ENCODE results near the gene ZFPM1. TPM values are rescaled to one million over a fixed set of nuclear protein-coding genes. Genes with fewer than 3 reads are reported as not detected.

Gene ZFPM1
- total RNA-seq, 1 experiment from 2014 or later, result 0.75 TPM

- Histone ChIP-seq H3K4me3 (ENCODE audit: low read length) (no peak overlapping the region), H3K9ac (ENCODE audit: low read length) (no peak overlapping the region), H3K27me3 (ENCODE audit: low read length) (no peaks in the 10 kb centered on the region), H3K79me2 (ENCODE audit: low read length) (no peaks in the 10 kb centered on the region), H3K36me3 (ENCODE audit: insufficient read depth, low read length) (no peaks in the 10 kb centered on the region), H4K20me1 (ENCODE audit: insufficient read depth, low read depth, low read length) (peaks cover 5% of the 10 kb centered on the region; the same call in 1 of the 2 replicates), H3K9me3 (ENCODE audit: low read length) (no peaks in the 10 kb centered on the region), H3K9me2 (replicated peaks; ENCODE audit: insufficient read depth, low read length) (no peaks in the 10 kb centered on the region), H3K27ac (ENCODE audit: low read length) (no peak overlapping the region), H3K4me2 (ENCODE audit: low read depth, low read length, poor library complexity, severe bottlenecking) (no peak overlapping the region), H2AFZ (ENCODE audit: low read length) (no peak overlapping the region), H3K4me1 (ENCODE audit: low read length) (peaks cover 4% of the 10 kb centered on the region; the same call in 1 of the 2 replicates)
- peak; percentile 53 for DNase-seq
These were observed 105.7 kb downstream of the ZFPM1 start for GRCh38 chr16:88558457-88559442.

GRCh38 chr16:88560714-88561484 lies 107.8 kb downstream of the ZFPM1 start:
- H4K20me1 ChIP-seq (ENCODE audit: insufficient read depth, low read depth, low read length), result peaks cover 5% of the 10 kb centered on the region; the same call in 1 of the 2 replicates
- H3K4me3 ChIP-seq (ENCODE audit: low read length), result no peak overlapping the region
- H3K79me2 ChIP-seq (ENCODE audit: low read length), result no peaks in the 10 kb centered on the region
- H3K9me3 ChIP-seq (ENCODE audit: low read length), result no peaks in the 10 kb centered on the region
- peaks cover 4% of the 10 kb centered on the region; the same call in 1 of the 2 replicates for H3K4me1 ChIP-seq (ENCODE audit: low read length)
- peak; percentile 47 for DNase-seq
- no peaks in the 10 kb centered on the region for H3K36me3 ChIP-seq (ENCODE audit: insufficient read depth, low read length)
- H3K27me3 ChIP-seq (ENCODE audit: low read length), result no peaks in the 10 kb centered on the region
- H2AFZ ChIP-seq (ENCODE audit: low read length), result no peak overlapping the region
- H3K9me2 ChIP-seq (replicated peaks; ENCODE audit: insufficient read depth, low read length), result no peaks in the 10 kb centered on the region
- no peak overlapping the region for H3K27ac ChIP-seq (ENCODE audit: low read length)
- H3K4me2 ChIP-seq (ENCODE audit: low read depth, low read length, poor library complexity, severe bottlenecking), result no peak overlapping the region
- H3K9ac ChIP-seq (ENCODE audit: low read length), result no peak overlapping the region

DNA sequence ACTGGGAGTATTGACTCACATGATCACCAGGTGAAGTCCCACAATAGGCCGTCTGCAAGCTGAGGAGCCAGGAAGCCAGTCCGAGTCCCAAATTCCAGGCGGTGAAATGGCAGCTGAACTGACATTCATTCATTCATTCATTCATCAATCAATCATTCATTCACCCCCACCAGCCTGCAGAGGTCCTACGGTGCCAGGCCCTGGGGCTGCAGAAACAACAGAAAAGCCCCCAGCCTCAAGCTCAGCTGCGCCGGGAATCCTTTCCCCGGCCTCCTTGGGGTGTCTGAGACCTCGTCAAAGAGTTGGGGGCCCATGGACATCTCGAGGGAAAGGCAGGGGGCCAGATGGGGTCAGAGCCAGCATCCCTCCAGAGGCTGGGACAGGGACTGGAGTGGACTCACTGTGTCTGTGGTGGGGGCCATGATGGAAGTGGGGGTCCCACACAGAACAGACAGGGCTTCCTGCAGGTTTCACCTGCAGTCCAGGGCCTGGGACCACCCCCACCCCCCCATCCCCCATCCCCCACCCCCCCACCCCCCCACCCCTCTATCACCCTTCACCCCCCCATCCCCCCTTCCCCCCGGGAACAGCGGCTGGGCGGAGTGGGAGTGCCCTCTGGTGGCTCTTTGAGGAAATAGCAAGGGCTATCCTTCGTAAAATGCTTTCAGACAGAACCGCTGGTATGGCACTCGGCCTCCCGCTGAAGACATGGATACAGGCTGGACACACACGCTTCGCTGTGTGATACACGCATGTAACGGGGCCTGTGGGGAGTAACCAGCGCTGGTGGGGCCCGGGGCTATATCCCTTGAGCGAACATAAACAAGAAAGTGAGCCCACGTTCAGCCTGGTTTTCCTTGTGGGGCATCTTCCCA lies 108.6 kb downstream of the ZFPM1 start:
- H3K36me3 ChIP-seq (ENCODE audit: insufficient read depth, low read length), result no peaks in the 10 kb centered on the region
- no peaks in the 10 kb centered on the region for H3K27me3 ChIP-seq (ENCODE audit: low read length)
- H3K4me1 ChIP-seq (ENCODE audit: low read length), result peaks cover 4% of the 10 kb centered on the region; the same call in 1 of the 2 replicates
- DNase-seq, result peak; percentile 82
- H4K20me1 ChIP-seq (ENCODE audit: insufficient read depth, low read depth, low read length), result peaks cover 5% of the 10 kb centered on the region; the same call in 1 of the 2 replicates
- H2AFZ ChIP-seq (ENCODE audit: low read length), result no peak overlapping the region
- no peaks in the 10 kb centered on the region for H3K9me2 ChIP-seq (replicated peaks; ENCODE audit: insufficient read depth, low read length)
- H3K9me3 ChIP-seq (ENCODE audit: low read length), result no peaks in the 10 kb centered on the region
- H3K27ac ChIP-seq (ENCODE audit: low read length), result no peak overlapping the region
- 0 out of 2 replicates have a peak overlapping the region, but pooled peaks have one; percentile 33 for H3K9ac ChIP-seq (ENCODE audit: low read length)
- no peak overlapping the region for H3K4me3 ChIP-seq (ENCODE audit: low read length)
- no peak overlapping the region for H3K4me2 ChIP-seq (ENCODE audit: low read depth, low read length, poor library complexity, severe bottlenecking)
- H3K79me2 ChIP-seq (ENCODE audit: low read length), result no peaks in the 10 kb centered on the region

- no peak for DNase-seq
- no peaks in the 10 kb centered on the region for H3K9me2 ChIP-seq (replicated peaks; ENCODE audit: insufficient read depth, low read length)
- H3K9ac ChIP-seq (ENCODE audit: low read length), result no peak overlapping the region
- no peak overlapping the region for H3K27ac ChIP-seq (ENCODE audit: low read length)
- no peaks in the 10 kb centered on the region for H3K36me3 ChIP-seq (ENCODE audit: insufficient read depth, low read length)
- no peak overlapping the region for H3K4me2 ChIP-seq (ENCODE audit: low read depth, low read length, poor library complexity, severe bottlenecking)
- no peaks in the 10 kb centered on the region for H3K27me3 ChIP-seq (ENCODE audit: low read length)
- peaks cover 6% of the 10 kb centered on the region for H3K79me2 ChIP-seq (ENCODE audit: low read length)
- no peaks in the 10 kb centered on the region for H3K9me3 ChIP-seq (ENCODE audit: low read length)
- H3K4me3 ChIP-seq (ENCODE audit: low read length), result no peak overlapping the region
- no peak overlapping the region for H2AFZ ChIP-seq (ENCODE audit: low read length)
- H4K20me1 ChIP-seq (ENCODE audit: insufficient read depth, low read depth, low read length), result peaks cover 10% of the 10 kb centered on the region
- peaks cover 14% of the 10 kb centered on the region for H3K4me1 ChIP-seq (ENCODE audit: low read length)
These were observed 113.1 kb downstream of the ZFPM1 start for GRCh38 chr16:88566158-88566557.

DNA sequence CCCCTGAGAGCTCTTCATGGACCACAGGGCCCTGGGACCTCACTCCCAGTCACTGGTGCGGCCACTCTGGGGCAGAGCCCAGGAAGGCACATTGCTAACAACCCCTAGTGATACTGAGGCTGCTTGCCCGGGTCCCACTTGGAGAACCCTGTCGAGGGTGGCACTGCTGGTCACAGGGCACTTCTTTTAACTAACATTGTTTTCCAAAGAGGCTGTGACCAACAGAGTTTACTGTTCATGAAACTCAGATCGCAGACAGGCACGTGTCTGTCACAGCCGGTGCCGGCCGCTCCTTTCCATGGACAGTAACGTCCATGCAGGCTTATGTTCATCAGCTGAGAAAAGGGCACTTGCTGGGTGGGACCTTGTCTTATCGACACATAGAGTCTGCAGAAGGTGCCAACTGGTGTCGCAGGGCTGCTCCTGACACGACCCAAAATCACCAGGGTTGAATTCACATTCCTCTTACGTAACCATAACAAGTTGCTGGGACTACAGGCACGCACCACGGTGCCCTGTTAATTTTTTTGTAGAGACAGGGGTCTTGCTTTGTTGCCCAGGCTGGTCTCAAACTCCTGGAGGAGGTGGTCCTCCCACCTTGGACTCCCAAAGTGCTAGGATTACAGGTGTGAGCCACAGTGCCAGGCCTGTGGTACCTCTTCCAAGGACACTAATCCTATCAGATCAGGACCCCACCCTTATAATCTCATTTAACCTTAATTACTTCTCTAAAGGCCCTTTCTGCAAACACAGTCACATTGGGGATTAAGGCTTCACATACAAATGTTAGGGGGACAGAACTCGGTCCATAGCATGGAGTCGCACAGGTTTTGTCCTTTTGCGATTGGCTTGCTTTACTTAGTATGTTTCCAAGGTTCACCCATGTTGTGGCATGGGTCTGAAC lies 115.9 kb downstream of the ZFPM1 start:
- peak overlapping the region; percentile 90; the same call in 1 of the 2 replicates for H2AFZ ChIP-seq (ENCODE audit: low read length)
- no peak for DNase-seq
- H3K36me3 ChIP-seq (ENCODE audit: insufficient read depth, low read length), result peaks cover 7% of the 10 kb centered on the region; the same call in 1 of the 2 replicates
- peaks cover 34% of the 10 kb centered on the region for H3K79me2 ChIP-seq (ENCODE audit: low read length)
- peaks cover 26% of the 10 kb centered on the region for H4K20me1 ChIP-seq (ENCODE audit: insufficient read depth, low read depth, low read length)
- H3K4me1 ChIP-seq (ENCODE audit: low read length), result peaks cover 23% of the 10 kb centered on the region
- peak overlapping the region; percentile 85 for H3K4me3 ChIP-seq (ENCODE audit: low read length)
- H3K9me2 ChIP-seq (replicated peaks; ENCODE audit: insufficient read depth, low read length), result no peaks in the 10 kb centered on the region
- H3K27ac ChIP-seq (ENCODE audit: low read length), result no peak overlapping the region
- H3K27me3 ChIP-seq (ENCODE audit: low read length), result no peaks in the 10 kb centered on the region
- H3K4me2 ChIP-seq (ENCODE audit: low read depth, low read length, poor library complexity, severe bottlenecking), result peak overlapping the region; percentile 99
- no peaks in the 10 kb centered on the region for H3K9me3 ChIP-seq (ENCODE audit: low read length)
- peak overlapping the region; percentile 91 for H3K9ac ChIP-seq (ENCODE audit: low read length)

GRCh38 chr16:88569614-88569984 lies 116.5 kb downstream of the ZFPM1 start:
- Histone ChIP-seq H3K27ac (ENCODE audit: low read length) (no peak overlapping the region), H3K4me1 (ENCODE audit: low read length) (peaks cover 23% of the 10 kb centered on the region), H3K4me3 (ENCODE audit: low read length) (peak overlapping the region; percentile 85), H4K20me1 (ENCODE audit: insufficient read depth, low read depth, low read length) (peaks cover 26% of the 10 kb centered on the region), H3K9me2 (replicated peaks; ENCODE audit: insufficient read depth, low read length) (no peaks in the 10 kb centered on the region), H3K4me2 (ENCODE audit: low read depth, low read length, poor library complexity, severe bottlenecking) (peak overlapping the region; percentile 99), H3K9me3 (ENCODE audit: low read length) (no peaks in the 10 kb centered on the region), H3K9ac (ENCODE audit: low read length) (peak overlapping the region; percentile 91), H3K79me2 (ENCODE audit: low read length) (peaks cover 39% of the 10 kb centered on the region), H3K36me3 (ENCODE audit: insufficient read depth, low read length) (peaks cover 10% of the 10 kb centered on the region; the same call in 1 of the 2 replicates), H2AFZ (ENCODE audit: low read length) (peak overlapping the region; percentile 90; the same call in 1 of the 2 replicates), H3K27me3 (ENCODE audit: low read length) (no peaks in the 10 kb centered on the region)
- no peak for DNase-seq

All from Karpas-422 (cell line).